Ovary (tissue), 3 donors: ENCODE results near the gene OSTF1.

ENCODE experiments used
- EP300 ChIP-seq: sonication (generic); formaldehyde crosslinking; IDR thresholded peaks from one replicate; pipeline ENCODE4 v1.6.1; 2017; ENCODE audit warnings: antibody characterized with exemption
- TF ChIP-seq, protein P1 (sequence below), 3 donors: fragments of 450-650 bp in 2 of 3; fragments of 200-600 bp in 1 of 3; IDR thresholded peaks; one replicate each; pipeline versions ENCODE4 v1.5.1 to v1.8.0; 2016 to 2022; ENCODE audit warnings: antibody characterized with exemption in 3 of 3, mild to moderate bottlenecking in 1 of 3
- donor health status: DM: no; HTN: no; CAD: no.

DNA sequence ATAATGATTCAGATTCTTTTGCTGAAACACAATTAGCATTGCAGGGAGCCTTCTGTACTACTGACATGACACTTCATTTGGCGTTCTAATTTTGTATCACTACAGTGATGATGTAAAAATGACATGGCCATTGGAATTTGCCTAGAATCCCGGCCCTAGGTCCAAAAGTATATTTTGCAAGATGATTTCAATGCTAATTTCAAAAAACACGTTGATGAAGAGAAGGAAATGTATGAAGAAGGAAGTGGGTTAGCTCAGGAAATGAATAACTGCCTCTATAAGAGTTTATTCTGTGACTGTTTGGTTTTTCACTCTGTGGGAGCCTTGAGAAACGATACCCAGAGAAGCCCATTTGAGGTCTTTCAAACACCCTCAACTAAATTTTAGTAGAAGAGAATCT lies 59.3 kb downstream of the OSTF1 start:
- TF ChIP-seq, protein P1, sequence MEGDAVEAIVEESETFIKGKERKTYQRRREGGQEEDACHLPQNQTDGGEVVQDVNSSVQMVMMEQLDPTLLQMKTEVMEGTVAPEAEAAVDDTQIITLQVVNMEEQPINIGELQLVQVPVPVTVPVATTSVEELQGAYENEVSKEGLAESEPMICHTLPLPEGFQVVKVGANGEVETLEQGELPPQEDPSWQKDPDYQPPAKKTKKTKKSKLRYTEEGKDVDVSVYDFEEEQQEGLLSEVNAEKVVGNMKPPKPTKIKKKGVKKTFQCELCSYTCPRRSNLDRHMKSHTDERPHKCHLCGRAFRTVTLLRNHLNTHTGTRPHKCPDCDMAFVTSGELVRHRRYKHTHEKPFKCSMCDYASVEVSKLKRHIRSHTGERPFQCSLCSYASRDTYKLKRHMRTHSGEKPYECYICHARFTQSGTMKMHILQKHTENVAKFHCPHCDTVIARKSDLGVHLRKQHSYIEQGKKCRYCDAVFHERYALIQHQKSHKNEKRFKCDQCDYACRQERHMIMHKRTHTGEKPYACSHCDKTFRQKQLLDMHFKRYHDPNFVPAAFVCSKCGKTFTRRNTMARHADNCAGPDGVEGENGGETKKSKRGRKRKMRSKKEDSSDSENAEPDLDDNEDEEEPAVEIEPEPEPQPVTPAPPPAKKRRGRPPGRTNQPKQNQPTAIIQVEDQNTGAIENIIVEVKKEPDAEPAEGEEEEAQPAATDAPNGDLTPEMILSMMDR (IDR thresholded peaks at IDR 0.05), result no peak
- TF ChIP-seq EP300, result no peak
